ENCODE measurements around the gene CLIC4. TPM values are rescaled to one million over a fixed set of nuclear protein-coding genes. Genes with fewer than 3 reads are reported as not detected.

The CLIC4 gene
- total RNA-seq, 1 experiment from 2014 or later, result 262 TPM

DNA sequence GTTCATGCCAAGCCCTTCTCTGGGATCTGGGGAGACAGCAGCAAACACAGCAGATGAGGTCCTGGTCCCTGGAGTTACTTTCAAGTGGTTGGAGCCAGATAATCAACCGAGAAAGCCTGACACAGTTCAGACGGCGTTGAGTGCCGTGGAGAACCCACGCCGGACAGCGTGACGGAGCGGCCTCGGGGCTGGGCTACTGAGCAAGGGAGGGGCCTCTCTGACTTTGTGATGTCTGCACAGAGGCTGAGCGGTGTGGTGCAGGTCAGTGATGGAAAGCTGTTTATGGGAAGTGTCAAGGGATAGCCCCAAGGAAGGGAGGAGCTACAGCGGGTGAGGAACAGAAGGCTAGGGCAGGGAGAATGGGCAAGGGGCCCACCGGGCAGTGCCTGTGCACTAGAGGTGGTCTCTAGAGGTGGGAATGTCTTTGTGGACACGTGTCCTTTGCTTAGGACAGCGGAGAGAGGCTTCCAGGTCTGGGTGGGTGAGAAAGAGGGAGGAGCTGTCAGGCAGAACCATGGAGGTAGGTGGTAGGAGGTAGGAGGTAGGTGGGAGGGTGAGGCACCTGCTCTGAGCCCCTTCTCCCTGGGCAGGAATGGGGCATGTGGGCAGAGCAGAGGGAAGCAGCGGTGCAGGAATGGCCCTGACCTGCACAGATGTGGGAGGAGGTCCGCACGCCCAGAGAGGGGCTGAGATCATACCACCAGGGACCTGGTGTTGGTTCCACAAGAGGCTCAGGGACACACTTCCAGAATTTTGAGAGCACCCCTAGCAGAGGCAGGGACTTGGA lies 122.0 kb downstream of the CLIC4 start:
- H3K27ac Mint-ChIP-seq, result no peak overlapping the region
- POLR2A ChIA-PET, result interaction anchor here (0.6 kb wide), 1 partner anchor 43 kb away, joined by 7 read pairs; no protein-coding TSS in a partner anchor
- CTCF ChIA-PET, result interaction anchor here (0.5 to 0.6 kb wide), 2 partner anchors 9 to 340 kb away, joined by 3 read pairs; no protein-coding TSS in a partner anchor

More for the DNA sequence above, 122.0 kb downstream of the CLIC4 start:
- ATAC-seq (no peak), DNase-seq (ENCODE audit: low spot score) (no peak)
- TF ChIP-seq PRRX2 (CRISPR knock-in tag; IDR thresholded peaks at IDR 0.05), result no peak
- TF ChIP-seq, protein P1, sequence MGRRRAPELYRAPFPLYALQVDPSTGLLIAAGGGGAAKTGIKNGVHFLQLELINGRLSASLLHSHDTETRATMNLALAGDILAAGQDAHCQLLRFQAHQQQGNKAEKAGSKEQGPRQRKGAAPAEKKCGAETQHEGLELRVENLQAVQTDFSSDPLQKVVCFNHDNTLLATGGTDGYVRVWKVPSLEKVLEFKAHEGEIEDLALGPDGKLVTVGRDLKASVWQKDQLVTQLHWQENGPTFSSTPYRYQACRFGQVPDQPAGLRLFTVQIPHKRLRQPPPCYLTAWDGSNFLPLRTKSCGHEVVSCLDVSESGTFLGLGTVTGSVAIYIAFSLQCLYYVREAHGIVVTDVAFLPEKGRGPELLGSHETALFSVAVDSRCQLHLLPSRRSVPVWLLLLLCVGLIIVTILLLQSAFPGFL (CRISPR knock-in tag; IDR thresholded peaks at IDR 0.05; ENCODE audit: borderline replicate concordance), result no peak
- TF ChIP-seq ZNF396 (CRISPR knock-in tag; IDR thresholded peaks at IDR 0.05; ENCODE audit: borderline replicate concordance), result no peak
- TF ChIP-seq ZNF121 (CRISPR knock-in tag; IDR thresholded peaks at IDR 0.05), result no peak
- no peak for TF ChIP-seq JAZF1 (CRISPR knock-in tag; IDR thresholded peaks at IDR 0.05)
- TF ChIP-seq FOXJ3 (CRISPR knock-in tag; IDR thresholded peaks at IDR 0.05; ENCODE audit: borderline replicate concordance), result no peak
- TF ChIP-seq, protein P2, sequence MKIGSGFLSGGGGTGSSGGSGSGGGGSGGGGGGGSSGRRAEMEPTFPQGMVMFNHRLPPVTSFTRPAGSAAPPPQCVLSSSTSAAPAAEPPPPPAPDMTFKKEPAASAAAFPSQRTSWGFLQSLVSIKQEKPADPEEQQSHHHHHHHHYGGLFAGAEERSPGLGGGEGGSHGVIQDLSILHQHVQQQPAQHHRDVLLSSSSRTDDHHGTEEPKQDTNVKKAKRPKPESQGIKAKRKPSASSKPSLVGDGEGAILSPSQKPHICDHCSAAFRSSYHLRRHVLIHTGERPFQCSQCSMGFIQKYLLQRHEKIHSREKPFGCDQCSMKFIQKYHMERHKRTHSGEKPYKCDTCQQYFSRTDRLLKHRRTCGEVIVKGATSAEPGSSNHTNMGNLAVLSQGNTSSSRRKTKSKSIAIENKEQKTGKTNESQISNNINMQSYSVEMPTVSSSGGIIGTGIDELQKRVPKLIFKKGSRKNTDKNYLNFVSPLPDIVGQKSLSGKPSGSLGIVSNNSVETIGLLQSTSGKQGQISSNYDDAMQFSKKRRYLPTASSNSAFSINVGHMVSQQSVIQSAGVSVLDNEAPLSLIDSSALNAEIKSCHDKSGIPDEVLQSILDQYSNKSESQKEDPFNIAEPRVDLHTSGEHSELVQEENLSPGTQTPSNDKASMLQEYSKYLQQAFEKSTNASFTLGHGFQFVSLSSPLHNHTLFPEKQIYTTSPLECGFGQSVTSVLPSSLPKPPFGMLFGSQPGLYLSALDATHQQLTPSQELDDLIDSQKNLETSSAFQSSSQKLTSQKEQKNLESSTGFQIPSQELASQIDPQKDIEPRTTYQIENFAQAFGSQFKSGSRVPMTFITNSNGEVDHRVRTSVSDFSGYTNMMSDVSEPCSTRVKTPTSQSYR (CRISPR knock-in tag; IDR thresholded peaks at IDR 0.05), result no peak
- TF ChIP-seq, protein P3, sequence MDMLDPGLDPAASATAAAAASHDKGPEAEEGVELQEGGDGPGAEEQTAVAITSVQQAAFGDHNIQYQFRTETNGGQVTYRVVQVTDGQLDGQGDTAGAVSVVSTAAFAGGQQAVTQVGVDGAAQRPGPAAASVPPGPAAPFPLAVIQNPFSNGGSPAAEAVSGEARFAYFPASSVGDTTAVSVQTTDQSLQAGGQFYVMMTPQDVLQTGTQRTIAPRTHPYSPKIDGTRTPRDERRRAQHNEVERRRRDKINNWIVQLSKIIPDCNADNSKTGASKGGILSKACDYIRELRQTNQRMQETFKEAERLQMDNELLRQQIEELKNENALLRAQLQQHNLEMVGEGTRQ (CRISPR knock-in tag; IDR thresholded peaks at IDR 0.05), result no peak
- no peak for TF ChIP-seq GTF2I (CRISPR knock-in tag; conservative IDR thresholded peaks at IDR 0.05)
- no peak for TF ChIP-seq GABPB1 (CRISPR knock-in tag; IDR thresholded peaks at IDR 0.05)
- TF ChIP-seq E2F5 (CRISPR knock-in tag; IDR thresholded peaks at IDR 0.05), result no peak
- TF ChIP-seq, protein P4, sequence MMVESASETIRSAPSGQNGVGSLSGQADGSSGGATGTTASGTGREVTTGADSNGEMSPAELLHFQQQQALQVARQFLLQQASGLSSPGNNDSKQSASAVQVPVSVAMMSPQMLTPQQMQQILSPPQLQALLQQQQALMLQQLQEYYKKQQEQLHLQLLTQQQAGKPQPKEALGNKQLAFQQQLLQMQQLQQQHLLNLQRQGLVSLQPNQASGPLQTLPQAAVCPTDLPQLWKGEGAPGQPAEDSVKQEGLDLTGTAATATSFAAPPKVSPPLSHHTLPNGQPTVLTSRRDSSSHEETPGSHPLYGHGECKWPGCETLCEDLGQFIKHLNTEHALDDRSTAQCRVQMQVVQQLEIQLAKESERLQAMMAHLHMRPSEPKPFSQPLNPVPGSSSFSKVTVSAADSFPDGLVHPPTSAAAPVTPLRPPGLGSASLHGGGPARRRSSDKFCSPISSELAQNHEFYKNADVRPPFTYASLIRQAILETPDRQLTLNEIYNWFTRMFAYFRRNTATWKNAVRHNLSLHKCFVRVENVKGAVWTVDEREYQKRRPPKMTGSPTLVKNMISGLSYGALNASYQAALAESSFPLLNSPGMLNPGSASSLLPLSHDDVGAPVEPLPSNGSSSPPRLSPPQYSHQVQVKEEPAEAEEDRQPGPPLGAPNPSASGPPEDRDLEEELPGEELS (CRISPR knock-in tag; IDR thresholded peaks at IDR 0.05), result no peak
- no peak for TF ChIP-seq CBFB (CRISPR knock-in tag; IDR thresholded peaks at IDR 0.05; ENCODE audit: low read depth)
- TF ChIP-seq ARID4B (CRISPR knock-in tag; IDR thresholded peaks at IDR 0.05; ENCODE audit: borderline replicate concordance), result no peak
- H3K4me1 Mint-ChIP-seq, result peaks cover 13% of the 10 kb centered on the region
- H3K4me3 Mint-ChIP-seq, result no peak overlapping the region
- H3K36me3 Mint-ChIP-seq, result no peaks in the 10 kb centered on the region
- no peaks in the 10 kb centered on the region for H3K9me3 Mint-ChIP-seq
- no peaks in the 10 kb centered on the region; the same call in 1 of the 2 replicates for H3K27me3 Mint-ChIP-seq (ENCODE audit: low read depth)
